SK-N-SH (cell line): Measurements from ENCODE around the gene PABPN1. TPM values are rescaled to one million over a fixed set of nuclear protein-coding genes. Genes with fewer than 3 reads are reported as not detected.
A peak's percentile ranks its signal among the peaks of the same experiment; 100 is the strongest.

ENCODE experiments used
- CTCF ChIA-PET: fragments of 300-600, 350-600 bp; formaldehyde crosslinking; extraction: SDS; loops from one replicate; lab custom pipeline; 2021; lab: Yijun Ruan, JAX
- POLR2A ChIA-PET: fragments of 350-600 bp; sonication (Branson Sonifier 250); formaldehyde crosslinking; extraction: SDS; loops from one replicate; lab custom pipeline; 2020; ENCODE audit warnings: antibody characterized with exemption, inconsistent platforms; lab: Yijun Ruan, JAX
- DNase-seq: peaks from one replicate; pipeline ENCODE4 v3.0.0; 2012
- H2AFZ ChIP-seq: fragments of 200-600 bp; sonication (generic); 2 replicates; pipeline ENCODE4 v1.8.1; 2016; ENCODE audit warnings: antibody characterized with exemption, mild to moderate bottlenecking, low read depth
- H3F3A ChIP-seq: fragments of 200-600 bp; sonication (generic); replicated peaks from 2 replicates; pipeline ENCODE3; 2016; ENCODE audit warnings: antibody characterized with exemption, mild to moderate bottlenecking; ENCODE audit not compliant: insufficient read depth
- H3K27ac ChIP-seq, 2 experiments: fragments of 200-500 bp in 1 of 2; fragments of 200-600 bp in 1 of 2; sonication (Bioruptor generic) in 1 of 2; sonication (generic), shearing (Covaris generic) in 1 of 2; 2 replicates each; pipeline versions ENCODE4 v1.5.1 to v1.6.1; 2014 to 2016; ENCODE audit warnings: low read depth in 2 of 2, inconsistent platforms in 1 of 2, low read length in 1 of 2, mild to moderate bottlenecking in 1 of 2, mixed read lengths in 1 of 2
- H3K27me3 ChIP-seq: fragments of 200-600 bp; sonication (generic), shearing (Covaris generic); 2 replicates; pipeline ENCODE4 v1.6.1; 2016; ENCODE audit warnings: mixed run types; ENCODE audit not compliant: insufficient read depth
- H3K36me3 ChIP-seq, 2 experiments: fragments of 200-500 bp in 1 of 2; fragments of 200-600 bp in 1 of 2; sonication (Bioruptor generic) in 1 of 2; sonication (generic) in 1 of 2; replicated peaks in 1 of 2; 2 replicates each; pipeline versions ENCODE3 to v1.5.1; 2014 to 2016; ENCODE audit warnings: low read length in 1 of 2, mild to moderate bottlenecking in 1 of 2; ENCODE audit not compliant: insufficient read depth in 2 of 2, control insufficient read depth in 1 of 2
- H3K4me1 ChIP-seq, 2 experiments: fragments of 200-500 bp in 1 of 2; fragments of 200-600 bp in 1 of 2; sonication (Bioruptor generic) in 1 of 2; sonication (generic), shearing (Covaris generic) in 1 of 2; 2 replicates each; pipeline versions ENCODE4 v1.5.1 to v1.6.1; 2014 to 2016; ENCODE audit warnings: low read depth in 1 of 2, low read length in 1 of 2, mixed run types in 1 of 2; ENCODE audit not compliant: insufficient read depth in 2 of 2, control insufficient read depth in 1 of 2
- H3K4me2 ChIP-seq: fragments of 200-600 bp; sonication (generic), shearing (Covaris generic); 2 replicates; pipeline ENCODE4 v1.6.1; 2017; ENCODE audit warnings: mixed run types
- H3K4me3 ChIP-seq, 2 experiments: fragments of 200-500 bp in 1 of 2; fragments of 200-600 bp in 1 of 2; sonication (Bioruptor generic) in 1 of 2; sonication (generic), shearing (Covaris generic) in 1 of 2; 2 replicates each; pipeline versions ENCODE4 v1.5.1 to v1.8.1; 2014 to 2016; ENCODE audit warnings: low read depth in 2 of 2, inconsistent platforms in 1 of 2, low read length in 1 of 2, mild to moderate bottlenecking in 1 of 2, mixed read lengths in 1 of 2, moderate library complexity in 1 of 2
- H3K79me2 ChIP-seq: fragments of 200-600 bp; sonication (generic); 2 replicates; pipeline ENCODE4 v1.8.1; 2017; ENCODE audit warnings: mild to moderate bottlenecking; ENCODE audit not compliant: insufficient read depth
- H3K9ac ChIP-seq: fragments of 200-600 bp; sonication (generic); 2 replicates; pipeline ENCODE4 v1.6.1; 2017; ENCODE audit warnings: mixed run types
- H3K9me2 ChIP-seq: fragments of 200-600 bp; sonication (generic); 2 replicates; pipeline ENCODE4 v1.6.1; 2017; ENCODE audit warnings: mixed run types
- H3K9me3 ChIP-seq: fragments of 200-600 bp; sonication (generic); 2 replicates; pipeline ENCODE4 v1.6.1; 2017; ENCODE audit warnings: mixed run types, mild to moderate bottlenecking, moderate library complexity
- H4K20me1 ChIP-seq: fragments of 200-600 bp; sonication (generic); 2 replicates; pipeline ENCODE4 v1.6.1; 2017; ENCODE audit warnings: mild to moderate bottlenecking, mixed run types; ENCODE audit not compliant: insufficient read depth
- EP300 ChIP-seq, 2 experiments: IDR thresholded peaks; 2 replicates each; pipeline versions ENCODE4 v1.4.0 to v1.6.1; 2012; ENCODE audit warnings: borderline replicate concordance in 1 of 2, low read depth in 1 of 2, low read length in 1 of 2
- FOXJ3 ChIP-seq: sonication (generic); formaldehyde crosslinking; IDR thresholded peaks from 2 replicates; pipeline ENCODE4 v1.5.1; 2020; ENCODE audit warnings: mild to moderate bottlenecking, missing genetic modification reagents
- GATA2 ChIP-seq: sonication (generic); formaldehyde crosslinking; IDR thresholded peaks from 2 replicates; pipeline ENCODE4 v1.5.0; 2020; ENCODE audit warnings: mild to moderate bottlenecking, missing genetic modification reagents
- MEF2A ChIP-seq: IDR thresholded peaks from 2 replicates; pipeline ENCODE4 v1.4.0; 2012; ENCODE audit warnings: low read depth, borderline replicate concordance
- MXI1 ChIP-seq: IDR thresholded peaks from 2 replicates; pipeline ENCODE4 v1.6.1; 2012; ENCODE audit warnings: mild to moderate bottlenecking, low read depth, low read length, improper control_type of control experiment
- RAD21 ChIP-seq: IDR thresholded peaks from 2 replicates; pipeline ENCODE4 v1.6.1; 2012; ENCODE audit warnings: mild to moderate bottlenecking, low read length
- SMC3 ChIP-seq: IDR thresholded peaks from 2 replicates; pipeline ENCODE4 v1.6.1; 2012; ENCODE audit warnings: low read depth, low read length, improper control_type of control experiment
- TEAD4 ChIP-seq: IDR thresholded peaks from 2 replicates; pipeline ENCODE4 v1.4.0; 2012; ENCODE audit warnings: mild to moderate bottlenecking, borderline replicate concordance; ENCODE audit not compliant: insufficient read depth
- USF2 ChIP-seq: fragments of 150-350 bp; IDR thresholded peaks from 2 replicates; pipeline ENCODE4 v1.6.1; 2017; ENCODE audit warnings: antibody characterized with exemption, low read length, low read depth, borderline replicate concordance
- YY1 ChIP-seq: IDR thresholded peaks from 2 replicates; pipeline ENCODE4 v1.4.0; 2012; ENCODE audit warnings: low read depth, mild to moderate bottlenecking
- WGBS: methylation state at CpG from one replicate; pipeline ENCODE4 v1.1.6; 2017; ENCODE audit warnings: low lambda C conversion rate; 5-methylcytosine and 5-hydroxymethylcytosine counted together
- polyA plus RNA-seq, 3 experiments: library from polyadenylated mRNA; depleted of rRNA; stranded (reverse); fragments of >200 nt; gene quantifications; 2 replicates each; pipeline ENCODE4 v1.2.3, GENCODE V29; 2012
- TF ChIP-seq, protein P1 (sequence below): IDR thresholded peaks from 2 replicates; pipeline ENCODE4 v1.4.0; 2012; ENCODE audit warnings: low read depth, borderline replicate concordance
- TF ChIP-seq, protein P2 (sequence below): fragments of 200-600 bp; sonication (generic); IDR thresholded peaks from 2 replicates; pipeline ENCODE4 v1.6.1; 2017; ENCODE audit warnings: antibody characterized with exemption, mild to moderate bottlenecking, moderate library complexity
- TF ChIP-seq, protein P3 (sequence below): fragments of 150-350 bp; IDR thresholded peaks from 2 replicates; pipeline ENCODE4 v1.6.1; 2016; ENCODE audit warnings: mild to moderate bottlenecking, low read depth, low read length

Gene PABPN1
- polyA plus RNA-seq, 1 of the 3 experiments (the other 2 are of a cell fraction), result 266 TPM

- TF ChIP-seq, protein P1, sequence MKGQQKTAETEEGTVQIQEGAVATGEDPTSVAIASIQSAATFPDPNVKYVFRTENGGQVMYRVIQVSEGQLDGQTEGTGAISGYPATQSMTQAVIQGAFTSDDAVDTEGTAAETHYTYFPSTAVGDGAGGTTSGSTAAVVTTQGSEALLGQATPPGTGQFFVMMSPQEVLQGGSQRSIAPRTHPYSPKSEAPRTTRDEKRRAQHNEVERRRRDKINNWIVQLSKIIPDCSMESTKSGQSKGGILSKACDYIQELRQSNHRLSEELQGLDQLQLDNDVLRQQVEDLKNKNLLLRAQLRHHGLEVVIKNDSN, result no peak
- TF ChIP-seq TEAD4, result no peak
- TF ChIP-seq YY1, result no peak
- TF ChIP-seq MXI1, result no peak
Observed at GRCh38 chr14:23361320-23361719, 40.1 kb downstream of the PABPN1 start (continued).

GRCh38 chr14:23361763-23362162 lies 40.5 kb downstream of the PABPN1 start:
- no peak overlapping the region for H2AFZ ChIP-seq

DNA sequence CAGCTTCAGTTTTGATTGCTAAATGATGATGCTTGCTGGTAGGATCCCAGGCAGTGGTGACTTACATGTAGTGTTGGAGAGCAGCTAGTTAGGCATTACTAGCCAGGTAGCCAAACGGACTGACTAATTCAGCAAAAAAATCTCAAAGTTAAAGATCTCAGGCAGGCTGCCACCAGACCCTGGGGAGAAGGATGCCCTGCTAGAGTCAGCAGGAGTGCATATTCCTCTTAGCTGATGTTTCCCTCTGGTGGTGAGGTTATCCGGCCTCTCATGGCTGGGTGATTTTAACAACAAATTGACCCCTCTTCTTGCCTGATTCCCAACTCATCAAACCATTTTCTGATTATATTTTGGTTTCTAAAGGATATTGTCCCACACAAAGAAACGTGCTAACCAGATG lies 40.9 kb downstream of the PABPN1 start:
- POLR2A ChIA-PET, result interaction anchor here (0.7 to 1.1 kb wide), 2 partner anchors 10 to 33 kb away, joined by 3 to 8 read pairs; partner anchors contain the start of gene SLC22A17
- H3K27me3 ChIP-seq, result no peaks in the 10 kb centered on the region
- peaks cover 0 to 15% of the 10 kb centered on the region in 2 experiments; a peak in 2 of 4 replicates for H3K4me1 ChIP-seq
- 85% methylated on average over 3 of the region's 3 CpGs for WGBS
- no peak overlapping the region for H3K4me2 ChIP-seq
- H3K9me3 ChIP-seq, result no peaks in the 10 kb centered on the region
- no peaks in the 10 kb centered on the region for H3K36me3 ChIP-seq
- H3K9ac ChIP-seq, result no peak overlapping the region
- no peak for DNase-seq
- TF ChIP-seq, protein P2, sequence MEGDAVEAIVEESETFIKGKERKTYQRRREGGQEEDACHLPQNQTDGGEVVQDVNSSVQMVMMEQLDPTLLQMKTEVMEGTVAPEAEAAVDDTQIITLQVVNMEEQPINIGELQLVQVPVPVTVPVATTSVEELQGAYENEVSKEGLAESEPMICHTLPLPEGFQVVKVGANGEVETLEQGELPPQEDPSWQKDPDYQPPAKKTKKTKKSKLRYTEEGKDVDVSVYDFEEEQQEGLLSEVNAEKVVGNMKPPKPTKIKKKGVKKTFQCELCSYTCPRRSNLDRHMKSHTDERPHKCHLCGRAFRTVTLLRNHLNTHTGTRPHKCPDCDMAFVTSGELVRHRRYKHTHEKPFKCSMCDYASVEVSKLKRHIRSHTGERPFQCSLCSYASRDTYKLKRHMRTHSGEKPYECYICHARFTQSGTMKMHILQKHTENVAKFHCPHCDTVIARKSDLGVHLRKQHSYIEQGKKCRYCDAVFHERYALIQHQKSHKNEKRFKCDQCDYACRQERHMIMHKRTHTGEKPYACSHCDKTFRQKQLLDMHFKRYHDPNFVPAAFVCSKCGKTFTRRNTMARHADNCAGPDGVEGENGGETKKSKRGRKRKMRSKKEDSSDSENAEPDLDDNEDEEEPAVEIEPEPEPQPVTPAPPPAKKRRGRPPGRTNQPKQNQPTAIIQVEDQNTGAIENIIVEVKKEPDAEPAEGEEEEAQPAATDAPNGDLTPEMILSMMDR, result peak; percentile 41
- TF ChIP-seq RAD21, result peak; percentile 48
- TF ChIP-seq, protein P3, sequence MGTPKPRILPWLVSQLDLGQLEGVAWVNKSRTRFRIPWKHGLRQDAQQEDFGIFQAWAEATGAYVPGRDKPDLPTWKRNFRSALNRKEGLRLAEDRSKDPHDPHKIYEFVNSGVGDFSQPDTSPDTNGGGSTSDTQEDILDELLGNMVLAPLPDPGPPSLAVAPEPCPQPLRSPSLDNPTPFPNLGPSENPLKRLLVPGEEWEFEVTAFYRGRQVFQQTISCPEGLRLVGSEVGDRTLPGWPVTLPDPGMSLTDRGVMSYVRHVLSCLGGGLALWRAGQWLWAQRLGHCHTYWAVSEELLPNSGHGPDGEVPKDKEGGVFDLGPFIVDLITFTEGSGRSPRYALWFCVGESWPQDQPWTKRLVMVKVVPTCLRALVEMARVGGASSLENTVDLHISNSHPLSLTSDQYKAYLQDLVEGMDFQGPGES, result no peak
- TF ChIP-seq MEF2A, result no peak
- peak; percentile 23; the same call in 1 of the 2 replicates for TF ChIP-seq SMC3
- no peak for TF ChIP-seq USF2
- CTCF ChIA-PET, result interaction anchor here (0.7 to 6.4 kb wide), 8 partner anchors 8 to 67 kb away, joined by 3 to 42 read pairs (median 4); partner anchors contain the start of gene SLC22A17
- no peak overlapping the region for H2AFZ ChIP-seq
- H4K20me1 ChIP-seq, result no peaks in the 10 kb centered on the region
- H3K27ac ChIP-seq, result no peak overlapping the region
- H3K9me2 ChIP-seq, result no peaks in the 10 kb centered on the region
- no peak overlapping the region; a peak in 1 of 4 replicates for H3K4me3 ChIP-seq
- H3F3A ChIP-seq, result no peaks in the 10 kb centered on the region
- peaks cover 6% of the 10 kb centered on the region; the same call in 1 of the 2 replicates for H3K79me2 ChIP-seq

More at GRCh38 chr14:23361763-23362162, 40.5 kb downstream of the PABPN1 start:
- H3K4me2 ChIP-seq, result no peak overlapping the region
- H3K4me3 ChIP-seq, result no peak overlapping the region
- H3K9ac ChIP-seq, result no peak overlapping the region
- no peaks in the 10 kb centered on the region for H3K9me3 ChIP-seq
- H3K27ac ChIP-seq, result no peak overlapping the region
- POLR2A ChIA-PET, result interaction anchor here (0.7 to 1.1 kb wide), 3 partner anchors 9 to 33 kb away, joined by 3 to 8 read pairs (median 4); partner anchors contain the start of gene SLC22A17
- no peaks in the 10 kb centered on the region for H3F3A ChIP-seq
- H3K36me3 ChIP-seq, result peaks cover 0 to 2% of the 10 kb centered on the region in 2 experiments
- 84% methylated on average over 6 of the region's 6 CpGs for WGBS
- H3K9me2 ChIP-seq, result no peaks in the 10 kb centered on the region
- H3K4me1 ChIP-seq, result peaks cover 0 to 11% of the 10 kb centered on the region in 2 experiments; a peak in 2 of 4 replicates
- peaks cover 6% of the 10 kb centered on the region; the same call in 1 of the 2 replicates for H3K79me2 ChIP-seq
- H3K27me3 ChIP-seq, result no peaks in the 10 kb centered on the region
- CTCF ChIA-PET, result interaction anchor here (0.7 to 6.4 kb wide), 8 partner anchors 8 to 66 kb away, joined by 3 to 42 read pairs (median 4); partner anchors contain the start of gene SLC22A17
- no peak for DNase-seq
- TF ChIP-seq USF2 (no peak), FOXJ3 (CRISPR knock-in tag) (no peak), GATA2 (no peak), SMC3 (no peak), EP300 (IDR thresholded peaks at IDR 0.05; ENCODE audit: borderline replicate concordance in 1 of 2, low read depth in 1 of 2, low read length in 1 of 2) (no peak)
- TF ChIP-seq, protein P1, result no peak
- no peaks in the 10 kb centered on the region for H4K20me1 ChIP-seq
